Prostate gland (tissue), 2 donors: ENCODE data around the gene MAP3K20.

Source experiments
- POLR2A ChIP-seq: fragments of 450-650 bp; IDR thresholded peaks from one replicate; pipeline ENCODE4 v1.6.1; 2016; ENCODE audit warnings: antibody characterized with exemption, mild to moderate bottlenecking
- POLR2AphosphoS5 ChIP-seq: sonication (generic); formaldehyde crosslinking; IDR thresholded peaks from one replicate; pipeline ENCODE4 v1.6.1; 2017; ENCODE audit warnings: antibody characterized with exemption
- TF ChIP-seq, protein P1 (sequence below), 4 experiments: fragments of 200-600 bp in 2 of 4; fragments of 450-650 bp in 2 of 4; sonication (generic) in 2 of 4; IDR thresholded peaks; 1 replicate in 3 of 4; 2 replicates in 1 of 4; pipeline ENCODE4 v1.5.1; 2016 to 2019; ENCODE audit warnings: antibody characterized with exemption in 4 of 4, mild to moderate bottlenecking in 2 of 4, moderate library complexity in 2 of 4

GRCh38 chr2:173258701-173259100 lies 183.1 kb downstream of the MAP3K20 start:
- TF ChIP-seq POLR2AphosphoS5 (no peak), POLR2A (no peak)
- TF ChIP-seq, protein P1, sequence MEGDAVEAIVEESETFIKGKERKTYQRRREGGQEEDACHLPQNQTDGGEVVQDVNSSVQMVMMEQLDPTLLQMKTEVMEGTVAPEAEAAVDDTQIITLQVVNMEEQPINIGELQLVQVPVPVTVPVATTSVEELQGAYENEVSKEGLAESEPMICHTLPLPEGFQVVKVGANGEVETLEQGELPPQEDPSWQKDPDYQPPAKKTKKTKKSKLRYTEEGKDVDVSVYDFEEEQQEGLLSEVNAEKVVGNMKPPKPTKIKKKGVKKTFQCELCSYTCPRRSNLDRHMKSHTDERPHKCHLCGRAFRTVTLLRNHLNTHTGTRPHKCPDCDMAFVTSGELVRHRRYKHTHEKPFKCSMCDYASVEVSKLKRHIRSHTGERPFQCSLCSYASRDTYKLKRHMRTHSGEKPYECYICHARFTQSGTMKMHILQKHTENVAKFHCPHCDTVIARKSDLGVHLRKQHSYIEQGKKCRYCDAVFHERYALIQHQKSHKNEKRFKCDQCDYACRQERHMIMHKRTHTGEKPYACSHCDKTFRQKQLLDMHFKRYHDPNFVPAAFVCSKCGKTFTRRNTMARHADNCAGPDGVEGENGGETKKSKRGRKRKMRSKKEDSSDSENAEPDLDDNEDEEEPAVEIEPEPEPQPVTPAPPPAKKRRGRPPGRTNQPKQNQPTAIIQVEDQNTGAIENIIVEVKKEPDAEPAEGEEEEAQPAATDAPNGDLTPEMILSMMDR (IDR thresholded peaks at IDR 0.05), result no peak
